H9 (cell line): Measurements from ENCODE around the gene STAT1. TPM values are rescaled to one million over a fixed set of nuclear protein-coding genes. Genes with fewer than 3 reads are reported as not detected.

Source experiments
- DNase-seq: peaks from one replicate; pipeline ENCODE4 v3.0.0-alpha.2; 2017
- H2AFZ ChIP-seq: one replicate; pipeline ENCODE4 v1.6.1; 2013; ENCODE audit warnings: mild to moderate bottlenecking, low read length, control low read depth, moderate library complexity
- H2AK5ac ChIP-seq: 2 replicates; pipeline ENCODE4 v1.6.1; 2013; ENCODE audit warnings: low read length, control low read depth, mixed read lengths; ENCODE audit not compliant: insufficient read length
- H2BK120ac ChIP-seq: one replicate; pipeline ENCODE4 v1.6.1; 2013; ENCODE audit warnings: low read depth, mild to moderate bottlenecking, low read length, control low read depth, inconsistent platforms; ENCODE audit not compliant: poor library complexity, severe bottlenecking
- H2BK12ac ChIP-seq: 2 replicates; pipeline ENCODE4 v1.6.1; 2013; ENCODE audit warnings: low read length, control low read depth, mixed read lengths, low read depth; ENCODE audit not compliant: insufficient read length
- H2BK15ac ChIP-seq: 2 replicates; pipeline ENCODE4 v1.6.1; 2013; ENCODE audit warnings: low read depth, low read length, control low read depth
- H2BK20ac ChIP-seq: one replicate; pipeline ENCODE4 v1.6.1; 2013; ENCODE audit warnings: low read depth, mild to moderate bottlenecking, low read length, control low read depth, inconsistent platforms; ENCODE audit not compliant: poor library complexity, severe bottlenecking
- H2BK5ac ChIP-seq: 2 replicates; pipeline ENCODE4 v1.6.1; 2013; ENCODE audit warnings: low read length, control low read depth, mixed read lengths; ENCODE audit not compliant: insufficient read length
- H3K14ac ChIP-seq: 2 replicates; pipeline ENCODE4 v1.6.1; 2013; ENCODE audit warnings: low read length, control low read depth; ENCODE audit not compliant: insufficient read depth
- H3K18ac ChIP-seq: 2 replicates; pipeline ENCODE4 v1.6.1; 2013; ENCODE audit warnings: low read depth, mild to moderate bottlenecking, mixed read lengths, low read length, control low read depth; ENCODE audit not compliant: insufficient read length
- H3K23ac ChIP-seq: 2 replicates; pipeline ENCODE4 v1.6.1; 2013; ENCODE audit warnings: low read length, control low read depth, mixed read lengths, low read depth; ENCODE audit not compliant: insufficient read length
- H3K23me2 ChIP-seq: 2 replicates; pipeline ENCODE4 v1.6.1; 2013; ENCODE audit warnings: low read depth, mild to moderate bottlenecking, mixed read lengths, low read length, control low read depth; ENCODE audit not compliant: insufficient read length, poor library complexity, severe bottlenecking
- H3K27ac ChIP-seq: 2 replicates; pipeline ENCODE4 v1.5.1; 2013; ENCODE audit warnings: low read length, control low read depth, mixed read lengths, low read depth; ENCODE audit not compliant: insufficient read length
- H3K27me3 ChIP-seq: 2 replicates; pipeline ENCODE4 v1.6.1; 2013; ENCODE audit warnings: low read length, control low read depth, inconsistent platforms; ENCODE audit not compliant: insufficient read depth
- H3K4ac ChIP-seq: 2 replicates; pipeline ENCODE4 v1.6.1; 2013; ENCODE audit warnings: low read depth, mild to moderate bottlenecking, control low read depth, inconsistent platforms, low read length, moderate library complexity
- H3K4me1 ChIP-seq: 2 replicates; pipeline ENCODE4 v1.6.1; 2013; ENCODE audit warnings: low read length, control low read depth, inconsistent platforms; ENCODE audit not compliant: insufficient read depth
- H3K4me2 ChIP-seq: 2 replicates; pipeline ENCODE4 v1.6.1; 2013; ENCODE audit warnings: low read length, control low read depth, mixed read lengths; ENCODE audit not compliant: insufficient read length, insufficient read depth
- H3K56ac ChIP-seq: 2 replicates; pipeline ENCODE4 v1.6.1; 2013; ENCODE audit warnings: low read depth, mild to moderate bottlenecking, mixed read lengths, low read length, control low read depth; ENCODE audit not compliant: insufficient read length
- H3K79me1 ChIP-seq: 2 replicates; pipeline ENCODE4 v1.6.1; 2013; ENCODE audit warnings: low read depth, mild to moderate bottlenecking, moderate library complexity, low read length, control low read depth, inconsistent platforms; ENCODE audit not compliant: insufficient read depth, poor library complexity, severe bottlenecking
- H3K79me2 ChIP-seq: 2 replicates; pipeline ENCODE4 v1.6.1; 2013; ENCODE audit warnings: low read length, control low read depth, inconsistent platforms; ENCODE audit not compliant: insufficient read depth
- H3K9ac ChIP-seq: 2 replicates; pipeline ENCODE4 v1.6.1; 2013; ENCODE audit warnings: low read length, control low read depth, mixed read lengths; ENCODE audit not compliant: insufficient read length; ENCODE audit errors: extremely low read depth
- H3K9me3 ChIP-seq: one replicate; pipeline ENCODE4 v1.6.1; 2013; ENCODE audit warnings: low read depth, low read length, inconsistent platforms; ENCODE audit not compliant: control insufficient read depth
- H3T11ph ChIP-seq: one replicate; pipeline ENCODE4 v1.6.1; 2013; ENCODE audit warnings: mild to moderate bottlenecking, low read length, control low read depth, inconsistent platforms
- H4K20me1 ChIP-seq: one replicate; pipeline ENCODE4 v1.6.1; 2013; ENCODE audit not compliant: control insufficient read depth, insufficient read length, insufficient read depth
- H4K5ac ChIP-seq: 2 replicates; pipeline ENCODE4 v1.6.1; 2013; ENCODE audit warnings: low read depth, mild to moderate bottlenecking, mixed read lengths, low read length, control low read depth; ENCODE audit not compliant: insufficient read length
- H4K8ac ChIP-seq: replicated peaks from 2 replicates; pipeline ENCODE4 v1.6.1; 2013; ENCODE audit warnings: low read length, control low read depth, mixed read lengths, low read depth; ENCODE audit not compliant: insufficient read length
- H4K91ac ChIP-seq: 2 replicates; pipeline ENCODE4 v1.6.1; 2013; ENCODE audit warnings: low read depth, mild to moderate bottlenecking, moderate library complexity, mixed read lengths, low read length, control low read depth; ENCODE audit not compliant: insufficient read length
- H3K27ac Mint-ChIP-seq, 3 experiments: 2 replicates in 2 of 3; 3 replicates in 1 of 3; pipeline ENCODE4 v1.8.0; 2020 to 2021; ENCODE audit warnings: mixed read lengths in 3 of 3, mild to moderate bottlenecking in 1 of 3, moderate library complexity in 1 of 3
- H3K27me3 Mint-ChIP-seq: 2 replicates; pipeline ENCODE4 v1.8.0; 2021; ENCODE audit warnings: low read depth, mild to moderate bottlenecking, moderate library complexity, mixed read lengths
- H3K36me3 Mint-ChIP-seq, 3 experiments: 2 replicates in 2 of 3; 3 replicates in 1 of 3; pipeline ENCODE4 v1.8.0; 2020 to 2021; ENCODE audit warnings: low read depth in 3 of 3, mixed read lengths in 3 of 3; ENCODE audit not compliant: insufficient read depth in 1 of 3
- H3K4me1 Mint-ChIP-seq, 2 experiments: 2 replicates each; pipeline ENCODE4 v1.8.0; 2020; ENCODE audit warnings: mixed read lengths in 2 of 2
- H3K4me3 Mint-ChIP-seq, 2 experiments: 2 replicates in 1 of 2; 3 replicates in 1 of 2; pipeline ENCODE4 v1.8.0; 2020 to 2021; ENCODE audit warnings: mild to moderate bottlenecking in 2 of 2, mixed read lengths in 2 of 2, moderate library complexity in 1 of 2
- H3K9me3 Mint-ChIP-seq, 2 experiments: 2 replicates in 1 of 2; 3 replicates in 1 of 2; pipeline ENCODE4 v1.8.0; 2020; ENCODE audit warnings: mild to moderate bottlenecking in 2 of 2, mixed read lengths in 2 of 2, moderate library complexity in 1 of 2
- WGBS: extraction: QIAGEN DNeasy Blood & Tissue Kit; methylation state at CpG from one replicate; pipeline ENCODE4 v1.1.7; 2013; ENCODE audit warnings: missing lambda C conversion rate, low lambda C conversion rate, mixed read lengths; ENCODE audit not compliant: insufficient read length; ENCODE audit errors: extremely low coverage; 5-methylcytosine and 5-hydroxymethylcytosine counted together
- total RNA-seq: library from RNA; stranded (reverse); gene quantifications from 2 replicates; pipeline ENCODE4 v1.2.1, GENCODE V29; 2021
- TF ChIP-seq, protein P1 (sequence below): fragments of 200-600 bp; sonication (generic); conservative IDR thresholded peaks from 3 replicates; pipeline ENCODE4 v1.8.0; 2021; ENCODE audit warnings: antibody characterized with exemption, mild to moderate bottlenecking

STAT1 gene
- total RNA-seq, 1 experiment from 2014 or later, result 48.1 TPM

DNA sequence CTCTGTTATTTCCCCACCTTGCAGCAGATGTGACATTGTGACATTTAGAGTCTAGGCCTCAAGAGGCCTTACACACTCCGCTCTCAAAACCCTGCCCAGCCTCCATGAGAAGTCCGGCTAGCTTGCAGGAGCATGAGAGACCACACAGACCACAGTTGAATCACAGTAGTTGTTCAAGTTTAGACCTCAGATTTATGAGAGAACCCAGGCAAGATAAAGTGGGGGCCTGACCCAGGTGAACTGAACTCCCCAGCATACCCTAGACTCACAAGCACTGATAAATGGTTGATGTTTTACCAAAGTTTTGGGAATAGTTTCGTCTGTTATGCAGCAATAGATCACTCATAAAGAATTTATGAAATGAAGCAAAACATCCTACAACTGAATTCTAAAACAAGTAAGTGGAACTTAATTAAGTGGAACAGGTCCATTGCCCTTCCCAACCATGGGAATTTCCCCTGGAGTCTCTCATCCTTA lies 4.7 kb upstream of the STAT1 start:
- H4K20me1 ChIP-seq, result no peaks in the 10 kb centered on the region

More for the DNA sequence above, 4.7 kb upstream of the STAT1 start:
- no peak overlapping the region for H3T11ph ChIP-seq
- Mint-ChIP-seq H3K4me1 (no peaks in the 10 kb centered on the region), H3K36me3 (no peaks in the 10 kb centered on the region), H3K9me3 (peaks cover 0 to 4% of the 10 kb centered on the region in 2 experiments; a peak in 1 of 5 replicates), H3K27me3 (peaks cover 10% of the 10 kb centered on the region), H3K4me3 (peak overlapping the region in 1 of 2 experiments; percentile 11; a peak in 2 of 5 replicates), H3K27ac (no peak overlapping the region)
- peaks cover 11% of the 10 kb centered on the region for H3K23me2 ChIP-seq
- H2AK5ac ChIP-seq, result no peak overlapping the region
- 0 out of 2 replicates have a peak, but pooled peaks cover 2% of the 10 kb centered on the region for H3K4me1 ChIP-seq
- no peak overlapping the region for H3K9ac ChIP-seq
- H4K8ac ChIP-seq, result no peak overlapping the region
- H3K4ac ChIP-seq, result no peak overlapping the region
- H2BK12ac ChIP-seq, result no peak overlapping the region
- no peak overlapping the region for H2BK120ac ChIP-seq
- no peak overlapping the region for H2AFZ ChIP-seq
- no peak overlapping the region for H3K18ac ChIP-seq
- no peak overlapping the region for H2BK5ac ChIP-seq
- no peak for DNase-seq
- peaks cover 3% of the 10 kb centered on the region; the same call in 1 of the 2 replicates for H3K27me3 ChIP-seq
- H3K4me2 ChIP-seq, result no peak overlapping the region
- no peak overlapping the region for H3K56ac ChIP-seq
- H3K79me2 ChIP-seq, result no peaks in the 10 kb centered on the region
- H3K79me1 ChIP-seq, result no peaks in the 10 kb centered on the region
- H2BK15ac ChIP-seq, result no peak overlapping the region
- no peak overlapping the region for H3K27ac ChIP-seq
- no CpG with 5 or more reads among the region's 3 CpGs for WGBS
- no peaks in the 10 kb centered on the region for H3K9me3 ChIP-seq
- no peak overlapping the region for H4K91ac ChIP-seq
- TF ChIP-seq, protein P1, sequence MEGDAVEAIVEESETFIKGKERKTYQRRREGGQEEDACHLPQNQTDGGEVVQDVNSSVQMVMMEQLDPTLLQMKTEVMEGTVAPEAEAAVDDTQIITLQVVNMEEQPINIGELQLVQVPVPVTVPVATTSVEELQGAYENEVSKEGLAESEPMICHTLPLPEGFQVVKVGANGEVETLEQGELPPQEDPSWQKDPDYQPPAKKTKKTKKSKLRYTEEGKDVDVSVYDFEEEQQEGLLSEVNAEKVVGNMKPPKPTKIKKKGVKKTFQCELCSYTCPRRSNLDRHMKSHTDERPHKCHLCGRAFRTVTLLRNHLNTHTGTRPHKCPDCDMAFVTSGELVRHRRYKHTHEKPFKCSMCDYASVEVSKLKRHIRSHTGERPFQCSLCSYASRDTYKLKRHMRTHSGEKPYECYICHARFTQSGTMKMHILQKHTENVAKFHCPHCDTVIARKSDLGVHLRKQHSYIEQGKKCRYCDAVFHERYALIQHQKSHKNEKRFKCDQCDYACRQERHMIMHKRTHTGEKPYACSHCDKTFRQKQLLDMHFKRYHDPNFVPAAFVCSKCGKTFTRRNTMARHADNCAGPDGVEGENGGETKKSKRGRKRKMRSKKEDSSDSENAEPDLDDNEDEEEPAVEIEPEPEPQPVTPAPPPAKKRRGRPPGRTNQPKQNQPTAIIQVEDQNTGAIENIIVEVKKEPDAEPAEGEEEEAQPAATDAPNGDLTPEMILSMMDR, result no peak
- no peak overlapping the region for H4K5ac ChIP-seq
- H2BK20ac ChIP-seq, result no peak overlapping the region
- H3K23ac ChIP-seq, result no peak overlapping the region
- H3K14ac ChIP-seq, result no peak overlapping the region
